H54 (cell line): Measurements from ENCODE around the gene PLA2G4F.

Experiments used
- DNase-seq: peaks from one replicate; pipeline ENCODE4 v3.0.0; 2011; ENCODE audit warnings: low spot score, mixed read lengths; ENCODE audit not compliant: insufficient read length
- FAIRE-seq: peaks from 3 replicates; lab custom pipeline; 2011; peaks lifted over from hg19 to GRCh38; lab: Jason Lieb, UNC
- POLR2A ChIP-seq: IDR thresholded peaks from 2 replicates; pipeline ENCODE4 v1.6.1; 2011; ENCODE audit warnings: low read depth, mild to moderate bottlenecking, low read length

PLA2G4F gene

GRCh38 chr15:42138968-42139386, 17.5 kb downstream of the PLA2G4F start:
- TF ChIP-seq POLR2A: no peak
- FAIRE-seq: no peak
- no peak for DNase-seq

DNA sequence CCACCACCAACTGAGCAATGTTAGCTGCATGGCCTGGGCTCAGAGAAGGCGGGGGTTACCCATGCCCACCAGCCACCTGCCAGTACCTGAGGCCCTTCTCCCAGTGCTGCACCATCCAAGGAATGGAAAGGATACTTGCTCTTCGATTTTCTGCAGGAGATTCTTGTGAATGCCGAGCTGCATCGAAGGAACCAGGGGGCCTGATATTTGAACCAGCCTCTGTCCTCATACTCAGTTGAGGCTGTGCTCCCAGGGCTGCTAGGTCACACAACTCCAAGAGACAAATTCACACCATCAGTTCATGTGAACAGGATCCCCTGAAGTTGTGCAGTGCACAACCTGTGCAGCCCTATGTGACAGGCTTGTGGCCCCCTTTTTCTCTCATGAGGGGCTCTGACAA, 18.0 kb downstream of the PLA2G4F start:
- DNase-seq (no peak), FAIRE-seq (no peak)
- no peak for TF ChIP-seq POLR2A

- DNase-seq: no peak
- FAIRE-seq: no peak
- no peak for TF ChIP-seq POLR2A
These were observed 18.8 kb downstream of the PLA2G4F start for GRCh38 chr15:42137461-42138261.

DNA sequence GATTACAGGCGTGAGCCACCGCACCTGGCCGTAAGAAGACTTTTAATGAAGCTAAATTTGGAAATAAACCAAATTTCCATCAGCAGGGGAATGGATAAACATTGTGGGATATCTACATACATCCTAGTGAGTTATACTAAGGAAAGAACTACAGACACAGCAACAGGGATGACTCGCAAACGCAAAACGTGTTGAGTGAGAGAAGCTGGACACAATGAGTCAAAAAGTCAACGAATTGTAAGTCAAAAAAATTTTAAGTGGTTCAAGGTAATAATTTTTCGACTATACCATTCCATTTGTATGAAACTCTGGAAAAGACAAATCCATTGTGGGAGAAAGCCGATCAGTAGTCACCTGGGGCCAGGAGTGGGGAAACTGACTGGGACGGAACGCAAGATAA, 19.9 kb downstream of the PLA2G4F start:
- DNase-seq: no peak
- no peak for FAIRE-seq
- TF ChIP-seq POLR2A: no peak

GRCh38 chr15:42135351-42135750, 21.1 kb downstream of the PLA2G4F start:
- TF ChIP-seq POLR2A: no peak
- FAIRE-seq: no peak
- no peak for DNase-seq

DNA sequence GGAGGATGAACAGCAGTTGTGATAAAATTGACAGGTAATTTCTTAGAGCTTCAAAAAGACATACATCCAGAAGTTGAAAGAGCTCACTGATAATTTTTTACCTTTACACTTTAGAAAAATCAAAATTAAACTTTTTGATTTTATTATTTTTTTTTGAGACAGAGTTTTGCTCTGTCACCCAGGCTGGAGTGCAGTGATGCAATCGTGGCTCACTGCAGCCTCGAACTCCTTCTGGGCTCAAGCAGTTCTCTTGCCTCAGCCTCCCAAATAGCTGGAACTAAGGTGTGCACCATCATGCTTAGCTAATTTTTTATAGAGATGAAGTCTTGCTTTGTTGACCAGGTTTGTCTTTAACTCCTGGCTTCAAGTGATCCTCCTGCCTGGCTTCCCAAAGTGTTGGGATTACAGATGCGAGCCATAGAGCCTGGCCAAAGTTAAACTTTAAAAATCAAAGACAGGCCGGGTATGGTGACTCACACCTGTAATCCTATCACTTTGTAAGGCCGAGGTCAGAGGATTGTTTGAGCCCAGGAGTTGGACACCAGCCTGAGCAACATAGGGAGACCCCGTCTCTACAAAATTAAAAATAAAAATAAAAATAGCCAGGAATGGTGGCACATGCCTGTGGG, 21.7 kb downstream of the PLA2G4F start:
- no peak for FAIRE-seq

GRCh38 chr15:42133886-42134502, 22.4 kb downstream of the PLA2G4F start:
- TF ChIP-seq POLR2A: no peak
- FAIRE-seq (no peak), DNase-seq (peak; percentile 63)

More for the DNA sequence above, 21.7 kb downstream of the PLA2G4F start:
- TF ChIP-seq POLR2A: no peak
- DNase-seq: no peak

GRCh38 chr15:42133356-42133755, 23.1 kb downstream of the PLA2G4F start:
- TF ChIP-seq POLR2A: no peak
- DNase-seq (no peak), FAIRE-seq (no peak)

DNA sequence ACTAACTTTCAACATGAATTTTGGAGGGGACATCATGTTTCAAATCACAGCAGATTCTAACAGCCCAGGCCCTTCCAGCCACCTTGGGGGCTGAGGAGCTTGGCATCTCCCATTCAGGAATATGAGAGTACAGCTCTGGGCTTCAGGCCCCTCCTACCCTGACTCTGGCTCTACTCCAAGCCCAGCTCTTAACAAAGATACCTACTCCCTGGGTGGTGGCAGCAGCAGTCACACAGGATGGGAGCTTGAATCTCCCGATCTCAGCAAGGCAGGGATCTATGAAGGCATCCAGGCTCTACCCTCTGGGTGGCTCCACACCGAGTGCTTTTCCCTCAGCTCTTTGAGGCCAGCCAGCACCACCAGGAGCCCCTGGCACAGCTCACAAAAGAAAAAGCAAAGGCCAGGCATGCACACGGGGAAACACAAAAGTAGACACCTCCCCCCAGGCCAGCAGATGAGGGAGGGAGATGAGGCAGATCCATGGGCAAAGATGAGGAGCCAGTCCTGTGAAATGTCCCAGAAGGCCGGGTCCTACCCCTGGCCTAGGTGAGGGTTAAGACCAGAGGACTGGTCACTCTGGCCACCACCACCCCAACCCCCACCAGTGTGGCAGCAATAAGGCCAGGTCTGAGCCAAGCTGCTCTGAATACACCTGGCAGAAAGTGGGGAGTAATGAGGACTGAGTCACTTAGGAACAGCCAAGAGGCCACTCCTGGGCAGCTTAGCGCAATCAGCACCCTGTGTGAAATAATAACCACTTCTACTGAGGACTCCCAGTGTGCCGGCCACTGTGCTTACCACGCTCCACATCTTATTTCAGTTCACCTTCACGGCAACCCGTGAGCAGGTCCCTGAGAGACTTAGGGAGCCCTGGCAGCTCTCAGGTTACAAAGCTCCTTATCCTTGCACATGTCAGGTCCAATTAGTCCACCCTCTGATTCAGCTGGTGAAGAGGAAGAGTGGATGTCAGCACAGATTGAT, 24.3 kb downstream of the PLA2G4F start:
- no peak for DNase-seq
- TF ChIP-seq POLR2A: no peak
- no peak for FAIRE-seq

- TF ChIP-seq POLR2A: no peak
- DNase-seq (no peak), FAIRE-seq (no peak)
These were observed 25.4 kb downstream of the PLA2G4F start for GRCh38 chr15:42131006-42131405.

DNA sequence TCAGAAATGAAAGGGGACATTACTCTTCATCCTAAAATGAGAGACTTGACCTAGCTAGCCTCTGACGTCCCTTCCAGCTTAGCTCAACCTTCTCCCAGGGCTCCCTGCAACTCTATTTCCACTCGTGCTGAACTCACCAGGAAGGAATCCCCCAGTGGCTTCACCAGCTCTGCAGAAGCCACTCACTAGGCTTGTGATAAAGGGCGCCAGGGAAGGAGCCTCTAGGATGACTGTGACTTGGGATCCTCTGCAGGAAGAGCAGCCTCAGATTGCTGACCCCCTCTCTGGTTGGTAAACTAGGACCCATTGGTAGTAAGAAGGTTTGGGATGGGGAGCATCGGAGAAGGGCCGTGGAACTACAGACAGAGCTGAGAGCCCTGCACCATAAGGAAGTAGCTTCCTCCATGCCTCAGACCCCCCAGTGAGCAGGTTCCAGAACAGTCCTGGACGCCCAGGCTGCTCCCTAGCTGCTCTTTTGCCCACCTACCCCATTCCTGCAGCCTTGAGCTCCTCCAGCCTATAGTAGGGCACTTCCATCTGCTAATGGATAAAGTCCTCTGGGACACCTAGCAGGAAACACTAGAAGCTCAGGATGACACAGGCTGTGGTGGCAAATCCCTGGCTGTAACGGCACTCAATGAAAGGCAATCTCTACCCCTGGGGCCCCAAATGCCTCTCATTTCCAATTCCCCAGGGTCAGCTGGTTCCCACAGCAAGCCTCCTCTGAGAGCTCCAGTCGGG, 26.0 kb downstream of the PLA2G4F start:
- DNase-seq (no peak), FAIRE-seq (no peak)
- no peak for TF ChIP-seq POLR2A

DNA sequence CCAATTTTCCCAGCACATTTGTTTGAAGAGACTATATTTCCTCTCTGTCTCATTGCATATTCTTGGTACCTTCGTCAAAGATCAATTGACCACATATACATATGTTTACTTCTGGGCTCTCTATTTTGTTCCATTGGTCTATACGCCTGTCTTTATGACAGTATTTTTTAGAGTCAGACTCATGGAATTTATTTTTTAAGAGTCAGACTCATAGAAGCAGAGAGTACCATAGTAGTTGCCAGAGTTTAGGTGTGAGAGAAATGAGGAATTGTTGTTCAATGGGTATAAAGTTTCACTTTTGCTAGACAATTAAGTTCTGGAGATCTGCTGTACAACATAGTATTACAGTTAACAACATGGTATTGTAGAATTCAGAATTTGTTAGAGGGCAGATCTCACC, 27.1 kb downstream of the PLA2G4F start:
- no peak for FAIRE-seq
- DNase-seq: no peak
- no peak for TF ChIP-seq POLR2A

- DNase-seq (no peak), FAIRE-seq (no peak)
- TF ChIP-seq POLR2A: no peak
These were observed 28.0 kb downstream of the PLA2G4F start for GRCh38 chr15:42128476-42128875.
